Endothelial cell of umbilical vein (primary cell): Measurements from ENCODE around the gene OR10V1. TPM values are rescaled to one million over a fixed set of nuclear protein-coding genes. Genes with fewer than 3 reads are reported as not detected.

ENCODE experiments used
- BruUV-seq: library from RNA; stranded (reverse); fragments of 400-500 nt; replicated peaks from 2 replicates; lab custom pipeline; 2021; lab: Mats Ljungman, UMichigan
- CTCF ChIA-PET: fragments of 300-600, 350-600 bp; sonication (Branson Sonifier 250); formaldehyde crosslinking; loops from one replicate; lab custom pipeline; 2021; ENCODE audit warnings: antibody characterized with exemption, inconsistent platforms; lab: Charles Lee
- POLR2A ChIA-PET: fragments of 300-600, 350-600 bp; sonication (Branson Sonifier 250); formaldehyde crosslinking; loops from one replicate; lab custom pipeline; 2021; ENCODE audit warnings: antibody characterized with exemption, inconsistent platforms; lab: Charles Lee
- DNase-seq: peaks from one replicate; pipeline ENCODE4 v3.0.0-alpha.2; 2011; ENCODE audit warnings: low read depth, low spot score
- FAIRE-seq: peaks from 2 replicates; lab custom pipeline; 2011; peaks lifted over from hg19 to GRCh38; lab: Jason Lieb, UNC
- H2AFZ ChIP-seq: 2 replicates; pipeline ENCODE4 v1.6.0; 2012; ENCODE audit warnings: low read depth, low read length, control low read depth, inconsistent platforms
- H3K27ac ChIP-seq: 2 replicates; pipeline ENCODE4 v1.5.1; 2011; ENCODE audit warnings: low read depth, mild to moderate bottlenecking, control low read depth, low read length, moderate library complexity; ENCODE audit not compliant: insufficient read depth
- H3K27me3 ChIP-seq, 2 experiments: 2 replicates each; pipeline versions ENCODE4 v1.6.0 to v1.6.1; 2011; ENCODE audit warnings: low read length in 2 of 2, mixed read lengths in 1 of 2; ENCODE audit not compliant: control insufficient read depth in 2 of 2, insufficient read depth in 2 of 2
- H3K36me3 ChIP-seq, 2 experiments: 2 replicates in 1 of 2; 3 replicates in 1 of 2; pipeline ENCODE4 v1.5.1; 2011; ENCODE audit warnings: low read length in 2 of 2, mild to moderate bottlenecking in 1 of 2, moderate library complexity in 1 of 2; ENCODE audit not compliant: control insufficient read depth in 2 of 2, insufficient read depth in 2 of 2; ENCODE audit errors: extremely low read depth in 1 of 2
- H3K4me1 ChIP-seq: 3 replicates; pipeline ENCODE4 v1.5.1; 2011; ENCODE audit warnings: mild to moderate bottlenecking, low read length; ENCODE audit not compliant: control insufficient read depth, insufficient read depth; ENCODE audit errors: extremely low read depth
- H3K4me2 ChIP-seq: 2 replicates; pipeline ENCODE4 v1.6.1; 2011; ENCODE audit warnings: low read length, control low read depth, mixed read lengths; ENCODE audit not compliant: insufficient read depth
- H3K4me3 ChIP-seq, 3 experiments: fragments of 200-600 bp in 1 of 3; sonication (generic), shearing (Covaris generic) in 1 of 3; replicated peaks in 1 of 3; 2 replicates each; pipeline ENCODE4 v1.5.1; 2011 to 2016; ENCODE audit warnings: control low read depth in 3 of 3, low read length in 3 of 3, mild to moderate bottlenecking in 2 of 3, inconsistent platforms in 1 of 3, low read depth in 1 of 3, moderate library complexity in 1 of 3; ENCODE audit not compliant: insufficient read depth in 1 of 3
- H3K79me2 ChIP-seq: 2 replicates; pipeline ENCODE4 v1.6.0; 2012; ENCODE audit warnings: low read length, inconsistent platforms; ENCODE audit not compliant: control insufficient read depth, insufficient read depth
- H3K9ac ChIP-seq: replicated peaks from 2 replicates; pipeline ENCODE3; 2011; ENCODE audit warnings: low read length, control low read depth; ENCODE audit not compliant: insufficient read depth; ENCODE audit errors: extremely low read depth
- H3K9me1 ChIP-seq: replicated peaks from 3 replicates; pipeline ENCODE4 v1.6.0; 2011; ENCODE audit warnings: mild to moderate bottlenecking, low read length; ENCODE audit not compliant: control insufficient read depth, insufficient read depth; ENCODE audit errors: extremely low read depth
- H3K9me3 ChIP-seq: replicated peaks from 2 replicates; pipeline ENCODE4 v1.5.1; 2012; ENCODE audit warnings: low read length, inconsistent platforms; ENCODE audit not compliant: control insufficient read depth, insufficient read depth
- H4K20me1 ChIP-seq: replicated peaks from 2 replicates; pipeline ENCODE3; 2011; ENCODE audit warnings: mild to moderate bottlenecking, low read length; ENCODE audit not compliant: control insufficient read depth, insufficient read depth; ENCODE audit errors: extremely low read depth
- EZH2 ChIP-seq: IDR thresholded peaks from 2 replicates; pipeline ENCODE4 v1.6.1; 2012; ENCODE audit warnings: borderline replicate concordance, low read depth, mild to moderate bottlenecking, moderate library complexity, low read length, inconsistent platforms; ENCODE audit not compliant: severe bottlenecking
- FOS ChIP-seq: IDR thresholded peaks from 2 replicates; pipeline ENCODE4 v1.6.1; 2011; ENCODE audit warnings: mild to moderate bottlenecking, low read length, moderate library complexity, borderline replicate concordance; ENCODE audit not compliant: insufficient read depth
- GATA2 ChIP-seq: IDR thresholded peaks from 2 replicates; pipeline ENCODE4 v1.7.0; 2011; ENCODE audit warnings: low read depth, mild to moderate bottlenecking, moderate library complexity, mixed read lengths, low read length; ENCODE audit not compliant: insufficient read length, insufficient read depth
- JUN ChIP-seq: IDR thresholded peaks from 2 replicates; pipeline ENCODE4 v1.6.1; 2011; ENCODE audit warnings: borderline replicate concordance, low read depth; ENCODE audit not compliant: insufficient read length, insufficient read depth
- MYC ChIP-seq: IDR thresholded peaks from one replicate; pipeline ENCODE4 v1.6.1; 2011; ENCODE audit warnings: mild to moderate bottlenecking, low read depth, low read length
- POLR2A ChIP-seq: IDR thresholded peaks from 2 replicates; pipeline ENCODE4 v1.6.1; 2012; ENCODE audit warnings: low read depth, mild to moderate bottlenecking, control low read depth, low read length
- POLR2AphosphoS5 ChIP-seq: IDR thresholded peaks from 2 replicates; pipeline ENCODE4 v1.6.1; 2012; ENCODE audit warnings: low read depth, mild to moderate bottlenecking, control low read depth, low read length, moderate library complexity; ENCODE audit not compliant: insufficient read depth
- dilution Hi-C: fragments of 300-500 bp; cut with MboI; formaldehyde crosslinking; loops from one replicate; pipeline ENCODE4 v1.15.0; 2019; ENCODE audit warnings: low sequenced_read_pairs; ENCODE audit not compliant: extremely low pct_ligation_motif_present
- intact Hi-C: fragments of 100-400 bp; cut with micrococcal nuclease; formaldehyde crosslinking; loops from one replicate; pipeline ENCODE4 v1.10.0; 2022
- polyA plus RNA-seq, 4 experiments: library from polyadenylated mRNA; depleted of rRNA in 3 of 4; stranded (reverse) in 3 of 4; unstranded in 1 of 4; fragments of >200 nt; gene quantifications; 2 replicates each; pipeline versions ENCODE4 v1.2.1 to v1.2.3, GENCODE V29; 2011 to 2012; ENCODE audit warnings: missing spikeins in 1 of 4
- total RNA-seq: library from RNA; stranded (reverse); gene quantifications from 2 replicates; pipeline ENCODE4 v1.2.3, GENCODE V29; 2021
- TF ChIP-seq, protein P1 (sequence below), 2 donors: IDR thresholded peaks; 1 replicate in 1 of 2; 2 replicates in 1 of 2; pipeline ENCODE4 v1.5.1; 2011; ENCODE audit warnings: low read length in 2 of 2, mild to moderate bottlenecking in 2 of 2, moderate library complexity in 2 of 2, control low read depth in 1 of 2, inconsistent platforms in 1 of 2, low read depth in 1 of 2; ENCODE audit not compliant: insufficient read depth in 1 of 2; ENCODE audit errors: extremely low read depth in 1 of 2
- TF ChIP-seq, protein P2 (sequence below): IDR thresholded peaks from 2 replicates; pipeline ENCODE4 v1.6.1; 2011; ENCODE audit not compliant: insufficient read depth, insufficient read length

Gene OR10V1
- total and polyA plus RNA-seq, 2 donors (not counting 3 experiments of a cell fraction or from before 2014, with no cell fraction given) = not detected

DNA sequence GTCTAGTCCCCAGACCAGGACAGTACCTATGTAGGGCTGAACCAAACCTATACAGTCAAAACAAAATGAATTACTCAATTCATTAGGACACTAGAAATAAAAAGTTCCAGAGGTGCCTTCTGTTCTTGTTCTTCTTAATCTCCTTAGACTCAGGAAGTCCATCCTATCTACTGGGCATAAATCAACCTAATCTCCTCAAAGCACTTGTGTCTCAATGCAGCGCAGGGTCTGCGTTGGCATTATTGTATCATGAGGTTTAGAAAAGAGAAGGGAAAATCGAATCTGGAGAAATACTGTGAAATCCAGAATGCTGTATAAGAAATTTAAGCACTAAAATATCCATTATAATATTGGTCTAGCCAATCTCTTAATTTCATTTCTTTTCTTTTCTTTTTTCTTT, 2.4 kb upstream of the OR10V1 start:
- Histone ChIP-seq H2AFZ (no peak overlapping the region), H3K4me1 (no peaks in the 10 kb centered on the region), H3K9ac (no peak overlapping the region), H3K9me1 (no peaks in the 10 kb centered on the region), H3K79me2 (no peaks in the 10 kb centered on the region), H3K4me3 (no peak overlapping the region), H3K36me3 (no peaks in the 10 kb centered on the region), H3K27ac (no peak overlapping the region), H3K27me3 (peaks cover 2 to 3% of the 10 kb centered on the region in 2 experiments), H3K9me3 (no peaks in the 10 kb centered on the region), H3K4me2 (no peak overlapping the region), H4K20me1 (no peaks in the 10 kb centered on the region)
- FAIRE-seq = no peak
- no TSS peak for BruUV-seq
- dilution Hi-C loops = no loop called here
- CTCF ChIA-PET = interaction anchor here (0.9 kb wide), 1 partner anchor 203 kb away, joined by 3 read pairs; no protein-coding TSS in a partner anchor
- intact Hi-C loops = no loop called here
- DNase-seq = no peak
- TF ChIP-seq FOS = no peak
- TF ChIP-seq GATA2 = no peak
- TF ChIP-seq, protein P1, sequence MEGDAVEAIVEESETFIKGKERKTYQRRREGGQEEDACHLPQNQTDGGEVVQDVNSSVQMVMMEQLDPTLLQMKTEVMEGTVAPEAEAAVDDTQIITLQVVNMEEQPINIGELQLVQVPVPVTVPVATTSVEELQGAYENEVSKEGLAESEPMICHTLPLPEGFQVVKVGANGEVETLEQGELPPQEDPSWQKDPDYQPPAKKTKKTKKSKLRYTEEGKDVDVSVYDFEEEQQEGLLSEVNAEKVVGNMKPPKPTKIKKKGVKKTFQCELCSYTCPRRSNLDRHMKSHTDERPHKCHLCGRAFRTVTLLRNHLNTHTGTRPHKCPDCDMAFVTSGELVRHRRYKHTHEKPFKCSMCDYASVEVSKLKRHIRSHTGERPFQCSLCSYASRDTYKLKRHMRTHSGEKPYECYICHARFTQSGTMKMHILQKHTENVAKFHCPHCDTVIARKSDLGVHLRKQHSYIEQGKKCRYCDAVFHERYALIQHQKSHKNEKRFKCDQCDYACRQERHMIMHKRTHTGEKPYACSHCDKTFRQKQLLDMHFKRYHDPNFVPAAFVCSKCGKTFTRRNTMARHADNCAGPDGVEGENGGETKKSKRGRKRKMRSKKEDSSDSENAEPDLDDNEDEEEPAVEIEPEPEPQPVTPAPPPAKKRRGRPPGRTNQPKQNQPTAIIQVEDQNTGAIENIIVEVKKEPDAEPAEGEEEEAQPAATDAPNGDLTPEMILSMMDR (IDR thresholded peaks at IDR 0.05; ENCODE audit: extremely low read depth in 1 of 2, insufficient read depth in 1 of 2, low read depth in 1 of 2, low read length in 2 of 2) = no peak
- TF ChIP-seq EZH2 = no peak
- TF ChIP-seq MYC = no peak
- TF ChIP-seq JUN = no peak
- no peak for TF ChIP-seq POLR2AphosphoS5
- no peak for TF ChIP-seq POLR2A
- TF ChIP-seq, protein P2, sequence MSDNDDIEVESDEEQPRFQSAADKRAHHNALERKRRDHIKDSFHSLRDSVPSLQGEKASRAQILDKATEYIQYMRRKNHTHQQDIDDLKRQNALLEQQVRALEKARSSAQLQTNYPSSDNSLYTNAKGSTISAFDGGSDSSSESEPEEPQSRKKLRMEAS = no peak
- POLR2A ChIA-PET = no interaction called here
